Mammary epithelial cell (primary cell): ENCODE measurements around the gene EFNA2.

Source experiments
- CTCF ChIP-seq, 2 donors: IDR thresholded peaks in 1 of 2; conservative IDR thresholded peaks in 1 of 2; 2 replicates each; pipeline ENCODE4 v1.5.1; 2011 to 2012; ENCODE audit warnings: inconsistent platforms in 2 of 2, low read length in 2 of 2, mild to moderate bottlenecking in 2 of 2, control low read depth in 1 of 2, low read depth in 1 of 2; ENCODE audit not compliant: insufficient read depth in 1 of 2; ENCODE audit errors: extremely low read depth in 1 of 2
- EZH2 ChIP-seq: IDR thresholded peaks from 2 replicates; pipeline ENCODE4 v1.6.1; 2012; ENCODE audit warnings: low read length, inconsistent platforms, borderline replicate concordance

- no peak for TF ChIP-seq CTCF (conservative IDR thresholded peaks at IDR 0.05 in 1 of 2, IDR thresholded peaks at IDR 0.05 in 1 of 2; ENCODE audit: extremely low read depth in 1 of 2, insufficient read depth in 1 of 2, low read depth in 1 of 2, low read length in 2 of 2)
- TF ChIP-seq EZH2, result no peak
Observed at GRCh38 chr19:1282588-1283206, 3.0 kb upstream of the EFNA2 start.
